Smooth muscle cell (in vitro differentiated cells): Measurements from ENCODE around the gene NOTCH2NLA. TPM values are rescaled to one million over a fixed set of nuclear protein-coding genes. Genes with fewer than 3 reads are reported as not detected.
A peak's percentile ranks its signal among the peaks of the same experiment; 100 is the strongest.
"Not testable (repeated sequence)": the region's sequence is repeated elsewhere in the genome, so short reads cannot be mapped to it uniquely, and the experiment has no call there.

Source experiments
- DNase-seq: peaks from one replicate; lab custom pipeline; 2025; ENCODE audit not compliant: unreplicated experiment; lab: John Stamatoyannopoulos, UW
- H2AFZ ChIP-seq: fragments of 200-600 bp; sonication (generic); 2 replicates; pipeline ENCODE4 v1.6.0; 2016; ENCODE audit warnings: antibody characterized with exemption, low read depth, mild to moderate bottlenecking
- H3F3A ChIP-seq: fragments of 200-600 bp; sonication (generic); 2 replicates; pipeline ENCODE4 v1.6.0; 2017; ENCODE audit warnings: antibody characterized with exemption, low read depth
- H3K27ac ChIP-seq: fragments of 200-600 bp; sonication (generic); 2 replicates; pipeline ENCODE4 v1.5.1; 2016; ENCODE audit warnings: low read depth, mild to moderate bottlenecking
- H3K27me3 ChIP-seq: fragments of 200-600 bp; sonication (generic); 2 replicates; pipeline ENCODE4 v1.6.1; 2016; ENCODE audit warnings: low read depth, mild to moderate bottlenecking
- H3K36me3 ChIP-seq: fragments of 200-600 bp; sonication (generic); 2 replicates; pipeline ENCODE4 v1.5.1; 2016; ENCODE audit warnings: low read depth
- H3K4me1 ChIP-seq: fragments of 200-600 bp; sonication (generic); 2 replicates; pipeline ENCODE4 v1.5.1; 2016; ENCODE audit warnings: low read depth
- H3K4me2 ChIP-seq: fragments of 200-600 bp; sonication (generic); 2 replicates; pipeline ENCODE4 v1.6.0; 2016; ENCODE audit warnings: mild to moderate bottlenecking
- H3K4me3 ChIP-seq: fragments of 200-600 bp; sonication (generic); 2 replicates; pipeline ENCODE4 v1.5.1; 2016; ENCODE audit warnings: mild to moderate bottlenecking
- H3K79me2 ChIP-seq: fragments of 200-600 bp; sonication (generic); 2 replicates; pipeline ENCODE4 v1.6.0; 2016; ENCODE audit warnings: low read depth, mild to moderate bottlenecking
- H3K9ac ChIP-seq: fragments of 200-600 bp; sonication (generic); 2 replicates; pipeline ENCODE4 v1.6.0; 2016; ENCODE audit warnings: low read depth
- H3K9me3 ChIP-seq: fragments of 200-600 bp; sonication (generic); replicated peaks from 2 replicates; pipeline ENCODE4 v1.5.1; 2016; ENCODE audit warnings: low read depth
- H4K20me1 ChIP-seq: fragments of 200-600 bp; sonication (generic); 2 replicates; pipeline ENCODE4 v1.6.0; 2016; ENCODE audit warnings: low read depth
- WGBS: methylation state at CpG from one replicate; pipeline ENCODE4 v1.1.7; 2016; ENCODE audit warnings: low lambda C conversion rate; 5-methylcytosine and 5-hydroxymethylcytosine counted together
- polyA plus RNA-seq: library from polyadenylated mRNA; unstranded; fragments of >200 nt; fragmentation: Nextera tagmentation; extraction: Ambion mirVana; gene quantifications from 2 replicates; pipeline ENCODE4 v1.2.1, GENCODE V29; 2016
- total RNA-seq: library from RNA; depleted of rRNA; stranded (reverse); fragments of >200 nt; gene quantifications from 2 replicates; pipeline ENCODE4 v1.2.3, GENCODE V29; 2014

The NOTCH2NLA gene
- 27.9 and 30.7 TPM in 2 replicates for total RNA-seq
- 26.1 and 36.3 TPM in 2 replicates for polyA plus RNA-seq

- peak within 1 kb of the TSS; percentile 85 for H3K4me2 ChIP-seq
- not testable (repeated sequence) for H4K20me1 ChIP-seq, H3K27ac ChIP-seq, H3K27me3 ChIP-seq, H3K4me1 ChIP-seq, DNase-seq, H3K36me3 ChIP-seq, H3F3A ChIP-seq, H3K79me2 ChIP-seq, H3K9me3 ChIP-seq, H3K9ac ChIP-seq, H2AFZ ChIP-seq
- peak within 1 kb of the TSS; percentile 62 for H3K4me3 ChIP-seq
- WGBS = 0% methylated on average over 2 of the region's 72 CpGs
These were observed at the start of gene NOTCH2NLA for GRCh38 chr1:146228710-146229477. NOTCH2NLA (minus strand) TSS chr1:146229021; CDS start chr1:146189337, 39,684 bp downstream.

- H3K79me2 ChIP-seq, DNase-seq, H2AFZ ChIP-seq, H3K27me3 ChIP-seq, H3K9ac ChIP-seq, H3K4me3 ChIP-seq, H3K4me1 ChIP-seq, H4K20me1 ChIP-seq, H3K9me3 ChIP-seq, H3K36me3 ChIP-seq, H3F3A ChIP-seq, H3K27ac ChIP-seq, H3K4me2 ChIP-seq: not testable (repeated sequence)
- WGBS = no CpG with 5 or more reads among the region's 3 CpGs
These were observed 49.5 kb upstream of the NOTCH2NLA start for GRCh38 chr1:146278346-146278745.

GRCh38 chr1:146277087-146277486 is 48.3 kb upstream of the NOTCH2NLA start:
- not testable (repeated sequence) for H3K4me2 ChIP-seq, H3K27me3 ChIP-seq, H3K9ac ChIP-seq, H3K27ac ChIP-seq, H3K4me3 ChIP-seq, H3K4me1 ChIP-seq, H4K20me1 ChIP-seq, H2AFZ ChIP-seq, DNase-seq, H3K9me3 ChIP-seq, H3F3A ChIP-seq, H3K36me3 ChIP-seq, H3K79me2 ChIP-seq
- WGBS = no CpG with 5 or more reads among the region's 2 CpGs

- not testable (repeated sequence) for H3K4me2 ChIP-seq, H3K79me2 ChIP-seq, H3K27me3 ChIP-seq, H3F3A ChIP-seq, H3K4me3 ChIP-seq, H2AFZ ChIP-seq, H3K9ac ChIP-seq, H3K27ac ChIP-seq, H3K9me3 ChIP-seq, H4K20me1 ChIP-seq, H3K36me3 ChIP-seq, H3K4me1 ChIP-seq, DNase-seq
- no CpG with 5 or more reads among the region's 3 CpGs for WGBS
These were observed 45.3 kb upstream of the NOTCH2NLA start for GRCh38 chr1:146274083-146274482.

- not testable (repeated sequence) for DNase-seq, H3K36me3 ChIP-seq, H3F3A ChIP-seq, H3K4me1 ChIP-seq, H2AFZ ChIP-seq, H4K20me1 ChIP-seq, H3K9me3 ChIP-seq, H3K9ac ChIP-seq, H3K27ac ChIP-seq, H3K4me3 ChIP-seq, H3K27me3 ChIP-seq, H3K4me2 ChIP-seq, H3K79me2 ChIP-seq
- no CpG with 5 or more reads among the region's 5 CpGs for WGBS
These were observed 44.4 kb upstream of the NOTCH2NLA start for GRCh38 chr1:146273194-146273593.

GRCh38 chr1:146272734-146273133 is 43.9 kb upstream of the NOTCH2NLA start:
- not testable (repeated sequence) for H3K27ac ChIP-seq, H3K36me3 ChIP-seq, H3K4me2 ChIP-seq, H4K20me1 ChIP-seq, H2AFZ ChIP-seq, H3K9ac ChIP-seq, H3K79me2 ChIP-seq, H3K27me3 ChIP-seq, H3K4me1 ChIP-seq, DNase-seq, H3F3A ChIP-seq, H3K4me3 ChIP-seq, H3K9me3 ChIP-seq
- WGBS = no CpG with 5 or more reads among the region's 3 CpGs

GRCh38 chr1:146271977-146272376 is 43.2 kb upstream of the NOTCH2NLA start:
- not testable (repeated sequence) for H4K20me1 ChIP-seq, H3K4me2 ChIP-seq, H3K27ac ChIP-seq, DNase-seq, H3K36me3 ChIP-seq, H3K4me1 ChIP-seq, H3F3A ChIP-seq, H3K27me3 ChIP-seq, H3K79me2 ChIP-seq, H3K9me3 ChIP-seq, H2AFZ ChIP-seq, H3K9ac ChIP-seq, H3K4me3 ChIP-seq
- WGBS = no CpG with 5 or more reads among the region's 2 CpGs

GRCh38 chr1:146270129-146270528 is 41.3 kb upstream of the NOTCH2NLA start:
- H3K36me3 ChIP-seq, H3K9ac ChIP-seq, H3F3A ChIP-seq, H4K20me1 ChIP-seq, H3K9me3 ChIP-seq, H3K79me2 ChIP-seq, H3K27me3 ChIP-seq, H3K4me1 ChIP-seq, H3K27ac ChIP-seq, H2AFZ ChIP-seq, H3K4me3 ChIP-seq, H3K4me2 ChIP-seq, DNase-seq: not testable (repeated sequence)
- WGBS = no CpG with 5 or more reads among the region's 9 CpGs
